Measurements from ENCODE around the gene RAMAC. TPM values are rescaled to one million over a fixed set of nuclear protein-coding genes. Genes with fewer than 3 reads are reported as not detected.
"Not testable (repeated sequence)": the region's sequence is repeated elsewhere in the genome, so short reads cannot be mapped to it uniquely, and the experiment has no call there.

RAMAC gene
- total RNA-seq, 1 donor from 2014 or later, result 23.9 TPM

DNA sequence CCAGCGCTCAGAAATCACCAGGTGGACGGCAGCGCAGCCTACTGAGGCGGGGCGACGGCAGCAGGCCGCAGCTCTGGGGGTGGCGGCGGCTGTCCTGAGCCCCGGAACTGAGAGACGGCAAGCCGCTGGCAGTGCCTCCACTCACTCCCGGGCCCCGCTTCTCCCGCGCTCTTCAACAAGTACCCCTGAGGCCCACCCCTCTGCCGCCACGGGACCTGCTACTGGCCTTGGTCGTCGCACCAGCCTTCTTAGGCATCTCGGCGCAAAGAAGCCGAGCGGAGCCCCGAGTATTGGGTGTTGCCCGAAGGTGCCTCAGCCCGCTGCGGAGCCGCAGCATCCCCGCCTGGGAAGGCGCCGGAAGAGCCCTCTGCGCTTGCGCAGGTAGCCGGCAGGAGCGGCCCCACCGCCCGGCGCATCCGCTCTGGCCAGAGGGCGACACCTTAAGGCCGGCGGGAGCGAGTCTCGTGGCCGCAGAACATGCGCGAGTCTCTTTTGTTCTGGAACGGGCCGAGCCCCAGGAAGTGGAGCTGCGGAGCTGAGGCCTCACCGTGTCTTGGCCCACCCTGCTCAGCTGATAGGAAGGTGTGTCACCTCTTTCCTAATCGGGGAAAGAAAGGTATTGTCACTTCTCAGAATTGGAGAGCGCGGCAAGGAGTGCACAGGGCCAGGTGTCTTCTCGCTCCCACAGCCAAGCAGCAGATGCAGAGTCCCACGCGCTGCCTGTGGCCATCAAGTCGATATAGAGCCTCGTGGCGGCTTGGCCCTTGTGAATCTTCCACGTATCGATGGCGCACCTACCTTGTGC is 25.5 kb downstream of the RAMAC start, which contains the start of gene C15orf40:
TSS of gene C15orf40 (minus strand) at position 369 of the 805 bp plus-strand sequence. CDS start at position 337, 32 bp downstream.
- Mint-ChIP-seq H3K4me3 (peak within 1 kb of the TSS; percentile 89), H3K27me3 (no peaks in the 10 kb centered on the region), H3K27ac (peak within 1 kb of the TSS; percentile 94), H3K36me3 (ENCODE audit: low read depth) (peaks cover 39% of the 10 kb centered on the region), H3K4me1 (peaks cover 40% of the 10 kb centered on the region), H3K9me3 (no peaks in the 10 kb centered on the region)
- peak; percentile 96 for DNase-seq
- intact Hi-C loops (cut with micrococcal nuclease), result loop anchor here (1.0 to 5.0 kb wide), 9 partner anchors 55 to 547 kb away; partner anchors contain the start of genes BTBD1, HDGFL3 and TM6SF1

DNA sequence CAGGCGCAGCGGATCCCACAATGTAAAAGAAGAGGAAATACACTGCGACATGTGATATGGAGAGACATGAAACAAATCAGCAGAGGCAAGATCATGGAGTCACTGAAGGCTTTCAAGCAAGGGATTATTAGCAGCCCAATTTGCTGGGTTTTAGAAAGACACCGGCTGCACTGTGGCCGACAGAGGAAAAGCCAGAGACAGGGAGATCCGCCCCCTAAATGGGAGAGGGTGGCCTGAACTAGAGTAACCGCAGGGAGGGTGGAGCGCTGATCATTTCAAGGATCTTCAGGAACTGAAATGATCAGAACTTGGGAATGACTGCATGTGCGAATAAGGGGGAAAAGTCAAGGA is 26.0 kb downstream of the RAMAC start:
- H3K4me1 Mint-ChIP-seq, result peaks cover 40% of the 10 kb centered on the region
- peak overlapping the region; percentile 89 for H3K4me3 Mint-ChIP-seq
- H3K9me3 Mint-ChIP-seq, result no peaks in the 10 kb centered on the region

DNA sequence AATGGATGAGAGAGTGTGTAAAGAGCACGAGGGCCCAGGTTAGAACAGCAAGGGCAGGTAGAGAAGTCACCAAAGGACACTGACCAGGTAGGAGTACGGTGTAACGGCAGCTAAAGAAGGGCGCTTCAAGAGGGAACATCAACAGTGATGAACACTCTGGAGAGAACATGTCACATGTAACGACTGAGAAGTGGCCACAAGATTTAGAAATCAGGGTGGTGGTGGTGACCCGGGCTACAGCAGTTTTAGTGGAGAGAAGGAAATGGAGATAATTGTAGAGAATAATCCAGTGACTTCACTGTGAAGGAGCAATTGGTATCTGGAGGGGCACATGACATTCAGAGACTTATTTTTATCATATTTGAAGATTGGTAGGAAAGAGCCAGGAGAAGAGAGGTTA is 26.6 kb downstream of the RAMAC start:
- Mint-ChIP-seq H3K9me3 (no peaks in the 10 kb centered on the region), H3K36me3 (ENCODE audit: low read depth) (peaks cover 42% of the 10 kb centered on the region), H3K4me3 (peak overlapping the region; percentile 89), H3K4me1 (peaks cover 40% of the 10 kb centered on the region), H3K27ac (peak overlapping the region; percentile 94), H3K27me3 (no peaks in the 10 kb centered on the region)
- DNase-seq, result peak; percentile 56
- intact Hi-C loops (cut with micrococcal nuclease), result loop anchor here (5.0 kb wide), 4 partner anchors 95 to 260 kb away; partner anchors contain the start of gene TM6SF1

More for the DNA sequence above, 26.0 kb downstream of the RAMAC start:
- peaks cover 40% of the 10 kb centered on the region for H3K36me3 Mint-ChIP-seq (ENCODE audit: low read depth)
- peak overlapping the region; percentile 94 for H3K27ac Mint-ChIP-seq
- H3K27me3 Mint-ChIP-seq, result no peaks in the 10 kb centered on the region
- no peak for DNase-seq
- intact Hi-C loops (cut with micrococcal nuclease), result loop anchor here (5.0 kb wide), 4 partner anchors 95 to 260 kb away; partner anchors contain the start of gene TM6SF1

- peak; percentile 58 for DNase-seq
- no peaks in the 10 kb centered on the region for H3K9me3 Mint-ChIP-seq
- H3K4me3 Mint-ChIP-seq, result no peak overlapping the region
- no peaks in the 10 kb centered on the region for H3K27me3 Mint-ChIP-seq
- H3K36me3 Mint-ChIP-seq (ENCODE audit: low read depth), result peaks cover 46% of the 10 kb centered on the region
- intact Hi-C loops (cut with micrococcal nuclease), result loop anchor here (5.0 kb wide), 4 partner anchors 93 to 262 kb away; partner anchors contain the start of gene TM6SF1
- H3K27ac Mint-ChIP-seq, result peak overlapping the region; percentile 55
- peaks cover 40% of the 10 kb centered on the region for H3K4me1 Mint-ChIP-seq
These were observed 28.2 kb downstream of the RAMAC start for GRCh38 chr15:83014205-83014653.

DNA sequence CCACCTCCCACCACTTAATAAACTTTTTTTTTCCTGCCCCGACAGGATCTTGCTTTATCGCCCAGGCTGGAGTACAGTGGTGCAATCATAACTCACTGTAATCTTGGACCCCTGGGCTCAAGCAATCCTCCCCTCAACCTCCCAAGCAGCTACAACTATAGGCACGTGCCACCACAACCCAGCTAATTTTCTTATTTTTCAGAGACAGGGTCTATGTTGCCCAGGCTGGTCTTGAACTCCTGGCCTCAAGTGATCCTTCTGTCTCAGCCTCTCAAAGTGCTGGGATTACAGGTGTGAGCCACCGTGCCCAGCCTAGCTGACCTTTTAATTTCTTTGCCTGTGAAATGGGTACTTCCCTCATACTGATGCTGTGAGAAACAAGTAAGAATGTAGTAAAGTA is 29.4 kb downstream of the RAMAC start:
- no peak overlapping the region for H3K4me3 Mint-ChIP-seq
- no peak overlapping the region for H3K27ac Mint-ChIP-seq
- H3K27me3 Mint-ChIP-seq, result no peaks in the 10 kb centered on the region

GRCh38 chr15:83016906-83017305 is 30.9 kb downstream of the RAMAC start:
- DNase-seq, result peak; percentile 27
- no peak overlapping the region for H3K4me3 Mint-ChIP-seq
- no peaks in the 10 kb centered on the region for H3K27me3 Mint-ChIP-seq
- no peaks in the 10 kb centered on the region for H3K9me3 Mint-ChIP-seq
- H3K27ac Mint-ChIP-seq, result no peak overlapping the region
- peaks cover 36% of the 10 kb centered on the region for H3K36me3 Mint-ChIP-seq (ENCODE audit: low read depth)
- intact Hi-C loops (cut with micrococcal nuclease), result no loop called here
- H3K4me1 Mint-ChIP-seq, result peaks cover 23% of the 10 kb centered on the region

More for the DNA sequence above, 29.4 kb downstream of the RAMAC start:
- Mint-ChIP-seq H3K36me3 (ENCODE audit: low read depth) (peaks cover 41% of the 10 kb centered on the region), H3K4me1 (peaks cover 32% of the 10 kb centered on the region), H3K9me3 (no peaks in the 10 kb centered on the region)
- intact Hi-C loops (cut with micrococcal nuclease), result no loop called here
- peak; percentile 49 for DNase-seq

- H3K36me3 Mint-ChIP-seq (ENCODE audit: low read depth), result peaks cover 33% of the 10 kb centered on the region
- no peak overlapping the region for H3K27ac Mint-ChIP-seq
- H3K4me1 Mint-ChIP-seq, result peaks cover 11% of the 10 kb centered on the region
- no peaks in the 10 kb centered on the region for H3K9me3 Mint-ChIP-seq
- peak; percentile 22 for DNase-seq
- intact Hi-C loops (cut with micrococcal nuclease), result no loop called here
- no peaks in the 10 kb centered on the region for H3K27me3 Mint-ChIP-seq
- H3K4me3 Mint-ChIP-seq, result no peak overlapping the region
These were observed 32.4 kb downstream of the RAMAC start for GRCh38 chr15:83018436-83018835.

DNA sequence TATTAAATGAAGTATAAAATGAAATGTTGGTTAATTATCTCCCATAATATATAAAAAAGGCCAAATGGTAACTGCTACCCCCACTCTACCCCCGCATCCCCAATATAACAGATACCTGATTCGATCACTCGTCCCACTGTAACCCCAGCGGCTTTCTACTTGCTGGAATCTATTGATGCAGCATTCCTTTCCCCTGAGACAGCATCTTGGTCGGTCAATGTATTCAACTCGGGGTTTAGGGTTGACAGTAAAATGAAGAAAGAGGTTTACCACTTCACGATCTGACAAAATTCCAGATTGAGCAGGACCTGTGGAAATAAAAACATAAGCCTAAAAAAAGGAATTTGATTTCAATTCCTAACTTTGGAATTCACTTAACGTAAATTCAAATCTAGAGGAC is 44.0 kb downstream of the RAMAC start:
- intact Hi-C loops (cut with micrococcal nuclease), result no loop called here
- Mint-ChIP-seq H3K4me3 (no peak overlapping the region), H3K27ac (no peak overlapping the region), H3K9me3 (no peaks in the 10 kb centered on the region), H3K4me1 (peaks cover 7% of the 10 kb centered on the region), H3K36me3 (ENCODE audit: low read depth) (peaks cover 54% of the 10 kb centered on the region), H3K27me3 (no peaks in the 10 kb centered on the region)
- DNase-seq, result no peak

DNA sequence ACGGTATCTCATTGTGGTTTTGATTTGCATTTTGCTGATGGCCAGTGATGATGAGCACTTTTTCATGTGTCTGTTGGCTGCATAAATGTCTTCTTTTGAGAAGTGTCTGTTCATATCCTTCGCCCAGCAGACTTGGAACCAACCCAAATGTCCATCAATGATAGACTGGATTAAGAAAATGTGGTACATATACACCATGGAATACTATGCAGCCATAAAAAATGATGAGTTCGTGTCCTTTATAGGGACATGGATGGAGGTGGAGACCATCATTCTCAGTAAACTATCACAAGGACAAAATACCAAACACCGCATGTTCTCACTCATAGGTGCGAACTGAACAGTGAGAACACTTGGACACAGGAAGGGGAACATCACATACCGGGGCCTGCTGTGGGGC is 45.2 kb downstream of the RAMAC start:
- H3K4me3 Mint-ChIP-seq; intact Hi-C loops (cut with micrococcal nuclease); H3K27ac Mint-ChIP-seq; H3K27me3 Mint-ChIP-seq; DNase-seq; H3K9me3 Mint-ChIP-seq; H3K4me1 Mint-ChIP-seq: not testable (repeated sequence)
- peaks cover 62% of the 10 kb centered on the region for H3K36me3 Mint-ChIP-seq (ENCODE audit: low read depth)

DNA sequence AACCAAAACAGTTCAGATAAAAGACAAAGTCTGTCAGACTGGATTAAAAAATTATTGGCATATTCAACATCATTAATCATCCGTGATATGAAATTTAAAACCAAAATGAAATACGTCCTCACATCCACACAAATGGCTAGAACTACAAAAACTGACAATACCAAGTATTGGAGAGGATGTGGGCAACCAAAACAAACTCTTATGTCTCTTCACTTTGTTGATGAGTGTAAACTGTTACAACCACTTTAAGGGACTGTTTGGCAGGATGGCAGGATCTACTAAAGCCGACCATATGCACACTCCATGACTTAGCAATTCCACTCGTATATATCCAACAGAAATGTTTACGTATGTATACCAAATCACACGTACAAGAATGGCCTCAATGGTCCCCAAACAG is 50.2 kb downstream of the RAMAC start:
- intact Hi-C loops (cut with micrococcal nuclease), result no loop called here
- no peak for DNase-seq
- Mint-ChIP-seq H3K4me3 (no peak overlapping the region), H3K36me3 (ENCODE audit: low read depth) (peaks cover 78% of the 10 kb centered on the region), H3K27ac (no peak overlapping the region), H3K9me3 (peaks cover 6% of the 10 kb centered on the region), H3K4me1 (peaks cover 21% of the 10 kb centered on the region), H3K27me3 (no peaks in the 10 kb centered on the region)

GRCh38 chr15:83039206-83039605 is 53.2 kb downstream of the RAMAC start:
- intact Hi-C loops (cut with micrococcal nuclease), result no loop called here
- Mint-ChIP-seq H3K4me3 (no peak overlapping the region), H3K36me3 (ENCODE audit: low read depth) (peaks cover 82% of the 10 kb centered on the region), H3K27me3 (no peaks in the 10 kb centered on the region), H3K27ac (no peak overlapping the region), H3K4me1 (peaks cover 24% of the 10 kb centered on the region), H3K9me3 (peaks cover 6% of the 10 kb centered on the region)
- peak; percentile 40 for DNase-seq

Other genes starting within 250 kb of the RAMAC start
- gene FSD2, start 180.1 kb upstream of the RAMAC start, total RNA-seq, result not detected in 2 replicates
- 5.1 and 6.7 TPM in 2 replicates for gene WHAMM, start 176.6 kb upstream of the RAMAC start, total RNA-seq
- gene HOMER2, start 33.5 kb upstream of the RAMAC start, total RNA-seq, result 29.3 and 32.1 TPM in 2 replicates
- 23.6 and 30.8 TPM in 2 replicates for gene C15orf40, start 25.4 kb downstream of the RAMAC start, total RNA-seq
- gene BTBD1, start 81.0 kb downstream of the RAMAC start, total RNA-seq, result 61.7 and 62.7 TPM in 2 replicates
- 3.6 and 4.0 TPM in 2 replicates for gene TM6SF1, start 121.4 kb downstream of the RAMAC start, total RNA-seq
- 34.6 and 38.7 TPM in 2 replicates for gene HDGFL3, start 221.6 kb downstream of the RAMAC start, total RNA-seq

All from activated CD4-positive, alpha-beta T cell treated with anti-CD3 and anti-CD28 coated beads, Interleukin-2, amount 10 ng/mL, durations not matched to agents 24 days and 14 days (primary cell).